Endothelial cell (in vitro differentiated cells): ENCODE data around the gene RFC2. TPM values are rescaled to one million over a fixed set of nuclear protein-coding genes. Genes with fewer than 3 reads are reported as not detected.

ENCODE experiments used
- DNase-seq: peaks from one replicate; pipeline ENCODE4 v3.0.0; 2021; ENCODE audit warnings: low spot score
- H3K27ac Mint-ChIP-seq: one replicate; pipeline ENCODE4 v1.8.0; 2021; ENCODE audit warnings: mixed read lengths, inconsistent platforms; ENCODE audit not compliant: unreplicated experiment
- H3K27me3 Mint-ChIP-seq: one replicate; pipeline ENCODE4 v1.8.0; 2021; ENCODE audit warnings: mild to moderate bottlenecking, moderate library complexity, mixed read lengths, inconsistent platforms; ENCODE audit not compliant: unreplicated experiment
- H3K36me3 Mint-ChIP-seq: one replicate; pipeline ENCODE4 v1.8.0; 2021; ENCODE audit warnings: mild to moderate bottlenecking, low read depth, mixed read lengths, inconsistent platforms; ENCODE audit not compliant: unreplicated experiment
- H3K4me1 Mint-ChIP-seq: one replicate; pipeline ENCODE4 v1.8.0; 2021; ENCODE audit warnings: mild to moderate bottlenecking, mixed read lengths, inconsistent platforms; ENCODE audit not compliant: unreplicated experiment
- H3K4me3 Mint-ChIP-seq: one replicate; pipeline ENCODE4 v1.8.0; 2021; ENCODE audit warnings: mild to moderate bottlenecking, mixed read lengths, inconsistent platforms; ENCODE audit not compliant: unreplicated experiment
- H3K9me3 Mint-ChIP-seq: one replicate; pipeline ENCODE4 v1.8.0; 2021; ENCODE audit warnings: mixed read lengths, inconsistent platforms; ENCODE audit not compliant: unreplicated experiment
- total RNA-seq: library from RNA; stranded (reverse); fragmentation: NEBNext Ultra II Directional; extraction: Animal tissue kit (Norgen Biotek cat#: 25700); gene quantifications from one replicate; pipeline ENCODE4 v1.2.1, GENCODE V29; 2021; ENCODE audit not compliant: unreplicated experiment
- TF ChIP-seq, protein P1 (sequence below): fragments of 200-600 bp; sonication (generic); IDR thresholded peaks from one replicate; pipeline ENCODE4 v1.5.0; 2021; ENCODE audit warnings: antibody characterized with exemption; ENCODE audit not compliant: unreplicated experiment

The RFC2 gene
- total RNA-seq, 1 donor from 2014 or later = 38.8 TPM

DNA sequence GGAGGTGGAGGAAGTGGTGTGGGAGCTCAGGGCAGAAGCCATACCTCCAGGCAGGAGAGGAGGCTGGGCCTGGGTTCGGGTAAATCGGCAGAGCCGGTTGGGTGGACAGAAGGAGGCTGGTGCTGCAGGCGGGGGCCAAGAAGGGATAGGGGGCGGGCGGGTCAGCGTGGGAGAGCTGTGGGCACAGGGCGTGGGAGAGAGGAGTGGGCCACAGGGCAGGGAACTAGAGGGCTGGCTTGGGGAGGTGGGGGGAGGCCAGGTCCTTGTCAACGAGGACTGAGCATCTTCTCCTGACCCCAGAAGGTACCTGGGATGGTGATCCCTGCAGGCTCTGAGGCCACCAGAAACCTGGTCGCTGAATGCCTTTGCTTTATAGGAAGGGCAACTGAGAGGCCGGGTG, 32.5 kb downstream of the RFC2 start:
- no peak overlapping the region for H3K4me3 Mint-ChIP-seq
- TF ChIP-seq, protein P1, sequence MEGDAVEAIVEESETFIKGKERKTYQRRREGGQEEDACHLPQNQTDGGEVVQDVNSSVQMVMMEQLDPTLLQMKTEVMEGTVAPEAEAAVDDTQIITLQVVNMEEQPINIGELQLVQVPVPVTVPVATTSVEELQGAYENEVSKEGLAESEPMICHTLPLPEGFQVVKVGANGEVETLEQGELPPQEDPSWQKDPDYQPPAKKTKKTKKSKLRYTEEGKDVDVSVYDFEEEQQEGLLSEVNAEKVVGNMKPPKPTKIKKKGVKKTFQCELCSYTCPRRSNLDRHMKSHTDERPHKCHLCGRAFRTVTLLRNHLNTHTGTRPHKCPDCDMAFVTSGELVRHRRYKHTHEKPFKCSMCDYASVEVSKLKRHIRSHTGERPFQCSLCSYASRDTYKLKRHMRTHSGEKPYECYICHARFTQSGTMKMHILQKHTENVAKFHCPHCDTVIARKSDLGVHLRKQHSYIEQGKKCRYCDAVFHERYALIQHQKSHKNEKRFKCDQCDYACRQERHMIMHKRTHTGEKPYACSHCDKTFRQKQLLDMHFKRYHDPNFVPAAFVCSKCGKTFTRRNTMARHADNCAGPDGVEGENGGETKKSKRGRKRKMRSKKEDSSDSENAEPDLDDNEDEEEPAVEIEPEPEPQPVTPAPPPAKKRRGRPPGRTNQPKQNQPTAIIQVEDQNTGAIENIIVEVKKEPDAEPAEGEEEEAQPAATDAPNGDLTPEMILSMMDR = no peak
- H3K36me3 Mint-ChIP-seq = no peaks in the 10 kb centered on the region
- H3K9me3 Mint-ChIP-seq = no peaks in the 10 kb centered on the region
- no peak for DNase-seq
- peaks cover 13% of the 10 kb centered on the region for H3K4me1 Mint-ChIP-seq
- no peak overlapping the region for H3K27ac Mint-ChIP-seq
- H3K27me3 Mint-ChIP-seq = peaks cover 11% of the 10 kb centered on the region

DNA sequence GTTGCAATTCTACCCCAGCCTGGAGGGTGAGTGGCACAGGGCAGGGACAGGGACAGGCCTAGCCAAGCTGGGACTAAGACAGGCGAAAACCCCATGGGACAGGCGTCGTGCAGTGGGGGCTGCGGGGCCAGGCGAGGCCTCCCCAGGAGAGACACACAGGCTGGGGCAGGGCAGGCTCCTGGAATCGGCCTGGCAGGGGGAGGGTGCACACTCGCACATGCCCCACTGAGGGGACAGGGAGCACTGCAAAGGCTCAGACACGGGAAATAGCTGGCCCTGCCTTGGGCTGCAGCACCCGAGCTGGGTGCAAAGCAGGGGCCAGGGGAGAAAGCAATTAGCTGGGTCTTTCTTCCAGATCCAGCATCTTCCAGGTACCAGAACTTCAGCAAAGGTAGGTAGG, 34.0 kb downstream of the RFC2 start:
- peaks cover 14% of the 10 kb centered on the region for H3K27me3 Mint-ChIP-seq
- TF ChIP-seq, protein P1 = no peak
- no peak overlapping the region for H3K4me3 Mint-ChIP-seq
- peaks cover 9% of the 10 kb centered on the region for H3K4me1 Mint-ChIP-seq
- no peaks in the 10 kb centered on the region for H3K36me3 Mint-ChIP-seq
- no peak for DNase-seq
- no peak overlapping the region for H3K27ac Mint-ChIP-seq
- no peaks in the 10 kb centered on the region for H3K9me3 Mint-ChIP-seq

DNA sequence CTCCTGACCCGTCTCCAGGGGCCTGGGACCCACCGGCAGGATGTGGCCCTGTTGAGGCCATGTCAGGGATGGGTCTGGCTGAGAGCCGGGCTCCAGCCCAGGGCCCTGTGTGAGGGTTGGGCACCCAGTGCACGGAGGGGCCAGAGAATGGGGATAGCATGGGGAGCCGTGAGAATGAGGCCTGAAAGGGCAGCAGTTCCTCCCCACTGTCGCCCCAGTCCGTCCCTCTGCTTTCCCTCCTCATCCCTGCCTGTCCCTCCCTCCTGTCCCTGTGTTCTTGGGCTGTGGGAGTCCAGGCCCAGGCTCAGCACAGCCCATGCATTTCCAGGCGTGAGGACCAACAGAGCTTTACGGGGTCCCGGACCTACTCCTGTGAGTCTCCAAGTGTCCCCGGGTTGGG, 34.8 kb downstream of the RFC2 start:
- DNase-seq = no peak
- H3K9me3 Mint-ChIP-seq = no peaks in the 10 kb centered on the region
- TF ChIP-seq, protein P1 = no peak
- H3K27me3 Mint-ChIP-seq = peaks cover 14% of the 10 kb centered on the region
- peaks cover 9% of the 10 kb centered on the region for H3K4me1 Mint-ChIP-seq
- no peak overlapping the region for H3K27ac Mint-ChIP-seq
- no peaks in the 10 kb centered on the region for H3K36me3 Mint-ChIP-seq
- H3K4me3 Mint-ChIP-seq = no peak overlapping the region

DNA sequence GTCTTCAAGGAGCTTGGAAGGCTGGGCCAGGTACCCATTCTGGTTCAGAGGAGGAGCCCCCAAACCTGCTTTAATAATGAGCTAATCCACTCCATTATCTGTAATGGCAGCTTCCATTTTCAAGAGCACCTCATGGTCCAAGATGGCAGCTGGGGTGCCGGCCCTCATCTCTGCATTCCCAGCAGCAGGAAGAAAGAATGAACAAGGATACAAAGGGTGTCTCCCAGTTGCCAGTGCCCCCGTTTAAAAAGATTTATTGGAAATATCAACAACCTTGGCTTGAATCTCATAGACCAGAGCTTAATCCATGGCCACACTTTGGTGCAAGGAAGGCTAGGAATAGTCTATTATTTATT, 35.9 kb downstream of the RFC2 start:
- TF ChIP-seq, protein P1 = no peak
- H3K27me3 Mint-ChIP-seq = peaks cover 12% of the 10 kb centered on the region
- DNase-seq = no peak
- H3K4me1 Mint-ChIP-seq = peaks cover 9% of the 10 kb centered on the region
- no peaks in the 10 kb centered on the region for H3K9me3 Mint-ChIP-seq
- no peak overlapping the region for H3K27ac Mint-ChIP-seq
- H3K4me3 Mint-ChIP-seq = no peak overlapping the region
- H3K36me3 Mint-ChIP-seq = no peaks in the 10 kb centered on the region

DNA sequence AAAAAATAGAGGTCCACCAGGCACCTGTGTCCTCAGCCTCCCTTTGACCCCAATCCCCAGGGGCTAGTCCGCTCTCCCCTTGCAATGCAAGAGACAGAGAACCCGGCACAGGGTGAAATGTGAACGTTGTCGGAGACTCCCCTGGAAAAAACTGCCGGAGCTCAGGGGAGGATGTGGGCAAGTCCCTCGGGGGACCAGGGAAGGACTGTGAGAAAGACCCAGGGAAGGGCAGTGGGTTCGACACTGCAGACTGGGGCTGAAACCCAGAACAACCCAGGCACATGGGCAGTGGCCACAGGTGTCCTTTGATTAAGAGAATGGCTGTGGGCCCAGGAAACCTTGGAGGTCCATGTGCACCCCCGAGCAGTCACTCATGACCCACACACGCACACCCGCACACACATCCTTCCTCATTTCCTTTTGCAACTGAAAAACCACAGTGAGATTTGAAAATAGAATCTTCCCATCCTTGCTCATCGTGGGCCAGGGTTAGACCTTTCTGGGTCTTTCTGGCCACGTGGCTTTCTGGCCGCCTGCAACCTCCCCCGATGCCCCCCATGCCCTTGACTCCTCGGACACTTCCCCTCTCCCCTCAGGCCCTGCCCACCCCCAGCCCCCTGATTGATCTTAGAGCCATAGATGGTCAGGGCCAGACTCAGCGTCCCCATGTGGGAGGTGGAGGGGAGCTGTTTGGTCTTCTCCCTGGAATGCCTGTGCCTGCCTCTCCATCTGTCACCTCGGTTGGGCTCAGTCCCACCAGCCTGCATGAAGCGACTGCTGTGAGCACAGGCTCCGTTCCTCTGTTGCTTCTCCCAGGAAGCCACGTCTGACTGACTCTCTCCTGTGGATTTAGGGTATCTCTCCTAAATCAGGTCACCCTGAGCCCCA, 36.5 kb downstream of the RFC2 start:
- TF ChIP-seq, protein P1 = no peak
- Mint-ChIP-seq H3K27me3 (peaks cover 9% of the 10 kb centered on the region), H3K4me3 (no peak overlapping the region), H3K27ac (no peak overlapping the region), H3K9me3 (no peaks in the 10 kb centered on the region), H3K4me1 (peaks cover 9% of the 10 kb centered on the region), H3K36me3 (no peaks in the 10 kb centered on the region)
- no peak for DNase-seq
